MM.1S (cell line): Measurements from ENCODE around the gene CAMK2A.

ENCODE experiments used
- DNase-seq: peaks from one replicate; pipeline ENCODE4 v3.0.0-alpha.2; 2015
- H2AFZ ChIP-seq: fragments of 300-600 bp; sonication (generic); 2 replicates; pipeline ENCODE4 v1.6.0; 2016; ENCODE audit warnings: antibody characterized with exemption, low read length
- H3F3A ChIP-seq: fragments of 300-600 bp; sonication (generic); 2 replicates; pipeline ENCODE4 v1.6.1; 2016; ENCODE audit warnings: mild to moderate bottlenecking, antibody characterized with exemption, low read length, moderate library complexity, mixed read lengths; ENCODE audit not compliant: insufficient read depth
- H3K27ac ChIP-seq: fragments of 300-600 bp; sonication (generic); 2 replicates; pipeline ENCODE4 v1.5.1; 2016; ENCODE audit warnings: mild to moderate bottlenecking, low read length
- H3K27me3 ChIP-seq: fragments of 300-600 bp; sonication (generic); replicated peaks from 2 replicates; pipeline ENCODE4 v1.6.0; 2016; ENCODE audit warnings: low read length; ENCODE audit not compliant: insufficient read depth
- H3K36me3 ChIP-seq: fragments of 300-600 bp; sonication (generic); replicated peaks from 2 replicates; pipeline ENCODE4 v1.6.1; 2016; ENCODE audit warnings: mild to moderate bottlenecking, low read length, mixed read lengths; ENCODE audit not compliant: insufficient read depth
- H3K4me1 ChIP-seq: fragments of 300-600 bp; sonication (generic); 2 replicates; pipeline ENCODE4 v1.6.1; 2016; ENCODE audit warnings: low read length, mixed read lengths
- H3K4me2 ChIP-seq: fragments of 300-600 bp; sonication (generic); 2 replicates; pipeline ENCODE4 v1.6.0; 2016; ENCODE audit warnings: low read depth, low read length
- H3K4me3 ChIP-seq: fragments of 300-600 bp; sonication (generic); 2 replicates; pipeline ENCODE4 v1.5.1; 2016; ENCODE audit warnings: low read length, mixed read lengths
- H3K79me2 ChIP-seq: fragments of 300-600 bp; sonication (generic); 2 replicates; pipeline ENCODE4 v1.6.1; 2016; ENCODE audit warnings: mixed run types, low read length, mixed read lengths
- H3K9ac ChIP-seq: fragments of 300-600 bp; sonication (generic); 2 replicates; pipeline ENCODE4 v1.6.1; 2016; ENCODE audit warnings: low read length, mixed read lengths
- H3K9me2 ChIP-seq: fragments of 300-600 bp; sonication (generic); replicated peaks from 2 replicates; pipeline ENCODE4 v1.6.1; 2016; ENCODE audit warnings: mild to moderate bottlenecking, low read length, mixed read lengths; ENCODE audit not compliant: insufficient read depth
- H3K9me3 ChIP-seq: fragments of 300-600 bp; sonication (generic); replicated peaks from 2 replicates; pipeline ENCODE4 v1.6.1; 2016; ENCODE audit warnings: mild to moderate bottlenecking, low read length, mixed read lengths; ENCODE audit not compliant: insufficient read depth
- H4K20me1 ChIP-seq: fragments of 300-600 bp; sonication (generic); 2 replicates; pipeline ENCODE4 v1.6.1; 2016; ENCODE audit warnings: mild to moderate bottlenecking, low read length, moderate library complexity, mixed read lengths; ENCODE audit not compliant: insufficient read depth
- CTCF ChIP-seq: fragments of 300-600 bp; sonication (generic); IDR thresholded peaks from 2 replicates; pipeline ENCODE4 v1.5.1; 2016; ENCODE audit warnings: antibody characterized with exemption, low read length, mixed read lengths
- EZH2 ChIP-seq: fragments of 300-600 bp; sonication (generic); optimal IDR thresholded peaks from 2 replicates; pipeline ENCODE3; 2017; ENCODE audit warnings: low read depth, mild to moderate bottlenecking, antibody characterized with exemption, low read length, mixed read lengths
- EZH2phosphoT487 ChIP-seq: fragments of 300-600 bp; sonication (generic); IDR thresholded peaks from 2 replicates; pipeline ENCODE4 v1.6.1; 2018; ENCODE audit warnings: antibody characterized with exemption, low read length

Gene CAMK2A

GRCh38 chr5:150291388-150292385 lies 2.1 kb upstream of the CAMK2A start:
- Histone ChIP-seq H3K4me3 (no peak overlapping the region), H3K9me2 (no peaks in the 10 kb centered on the region), H3F3A (no peaks in the 10 kb centered on the region), H3K27ac (no peak overlapping the region), H4K20me1 (no peaks in the 10 kb centered on the region), H3K36me3 (no peaks in the 10 kb centered on the region), H3K4me2 (no peak overlapping the region), H3K9me3 (no peaks in the 10 kb centered on the region), H2AFZ (no peak overlapping the region), H3K4me1 (peaks cover 3% of the 10 kb centered on the region; the same call in 1 of the 2 replicates), H3K9ac (no peak overlapping the region), H3K79me2 (no peaks in the 10 kb centered on the region), H3K27me3 (no peaks in the 10 kb centered on the region)
- no peak for TF ChIP-seq CTCF
- no peak for TF ChIP-seq EZH2phosphoT487
- TF ChIP-seq EZH2, result no peak
- no peak for DNase-seq

GRCh38 chr5:150288791-150289190 lies 782 bp downstream of the CAMK2A start:
- H3K9me3 ChIP-seq, result no peaks in the 10 kb centered on the region
- TF ChIP-seq EZH2, result no peak
- no peak for TF ChIP-seq CTCF
- no peak for TF ChIP-seq EZH2phosphoT487

GRCh38 chr5:150288361-150288760 lies 1.2 kb downstream of the CAMK2A start:
- Histone ChIP-seq H3K9me2 (no peaks in the 10 kb centered on the region), H3K27ac (no peak overlapping the region), H3K36me3 (no peaks in the 10 kb centered on the region), H4K20me1 (no peaks in the 10 kb centered on the region), H3K27me3 (no peaks in the 10 kb centered on the region), H3K4me2 (no peak overlapping the region), H3K4me3 (no peak overlapping the region), H3K9me3 (no peaks in the 10 kb centered on the region), H3F3A (no peaks in the 10 kb centered on the region), H3K9ac (no peak overlapping the region), H3K79me2 (no peaks in the 10 kb centered on the region), H2AFZ (no peak overlapping the region), H3K4me1 (peaks cover 3% of the 10 kb centered on the region; the same call in 1 of the 2 replicates)
- TF ChIP-seq EZH2phosphoT487, result no peak
- no peak for TF ChIP-seq CTCF
- TF ChIP-seq EZH2, result no peak
- DNase-seq, result no peak

More at GRCh38 chr5:150288791-150289190, 782 bp downstream of the CAMK2A start:
- Histone ChIP-seq H2AFZ (no peak overlapping the region), H3K36me3 (no peaks in the 10 kb centered on the region), H3K27me3 (no peaks in the 10 kb centered on the region), H3K4me1 (peaks cover 3% of the 10 kb centered on the region; the same call in 1 of the 2 replicates), H3K9me2 (no peaks in the 10 kb centered on the region), H3K9ac (no peak overlapping the region), H4K20me1 (no peaks in the 10 kb centered on the region), H3K4me3 (no peak overlapping the region), H3K27ac (no peak overlapping the region), H3F3A (no peaks in the 10 kb centered on the region), H3K4me2 (no peak overlapping the region), H3K79me2 (no peaks in the 10 kb centered on the region)
- DNase-seq, result no peak
